ENCODE results near the gene SMG1.

- no peak for TF ChIP-seq EZH2 (optimal IDR thresholded peaks at IDR 0.05; ENCODE audit: low read depth, low read length)
- TF ChIP-seq, protein P1, sequence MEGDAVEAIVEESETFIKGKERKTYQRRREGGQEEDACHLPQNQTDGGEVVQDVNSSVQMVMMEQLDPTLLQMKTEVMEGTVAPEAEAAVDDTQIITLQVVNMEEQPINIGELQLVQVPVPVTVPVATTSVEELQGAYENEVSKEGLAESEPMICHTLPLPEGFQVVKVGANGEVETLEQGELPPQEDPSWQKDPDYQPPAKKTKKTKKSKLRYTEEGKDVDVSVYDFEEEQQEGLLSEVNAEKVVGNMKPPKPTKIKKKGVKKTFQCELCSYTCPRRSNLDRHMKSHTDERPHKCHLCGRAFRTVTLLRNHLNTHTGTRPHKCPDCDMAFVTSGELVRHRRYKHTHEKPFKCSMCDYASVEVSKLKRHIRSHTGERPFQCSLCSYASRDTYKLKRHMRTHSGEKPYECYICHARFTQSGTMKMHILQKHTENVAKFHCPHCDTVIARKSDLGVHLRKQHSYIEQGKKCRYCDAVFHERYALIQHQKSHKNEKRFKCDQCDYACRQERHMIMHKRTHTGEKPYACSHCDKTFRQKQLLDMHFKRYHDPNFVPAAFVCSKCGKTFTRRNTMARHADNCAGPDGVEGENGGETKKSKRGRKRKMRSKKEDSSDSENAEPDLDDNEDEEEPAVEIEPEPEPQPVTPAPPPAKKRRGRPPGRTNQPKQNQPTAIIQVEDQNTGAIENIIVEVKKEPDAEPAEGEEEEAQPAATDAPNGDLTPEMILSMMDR (IDR thresholded peaks at IDR 0.05; ENCODE audit: low read length): no peak
Observed at GRCh38 chr16:18958621-18959029, 32.4 kb upstream of the SMG1 start.

All from MM.1S (cell line).